Neutrophil (primary cell): ENCODE data around the gene CAMK2A.

Experiments used
- H3K27ac ChIP-seq: fragments of 200-600 bp; sonication (generic); 2 replicates; pipeline ENCODE4 v1.5.1; 2016; ENCODE audit warnings: mild to moderate bottlenecking, moderate library complexity
- H3K27me3 ChIP-seq: fragments of 200-600 bp; sonication (generic); 2 replicates; pipeline ENCODE4 v1.6.0; 2016; ENCODE audit warnings: mild to moderate bottlenecking
- H3K36me3 ChIP-seq: fragments of 200-600 bp; sonication (generic); 2 replicates; pipeline ENCODE4 v1.5.1; 2017
- H3K4me1 ChIP-seq, 2 experiments: fragments of 200-600 bp in 1 of 2; sonication (generic) in 1 of 2; 1 replicate in 1 of 2; 2 replicates in 1 of 2; pipeline versions ENCODE4 v1.5.1 to v1.6.1; 2013 to 2016; ENCODE audit warnings: low read depth in 1 of 2, low read length in 1 of 2, mild to moderate bottlenecking in 1 of 2, moderate library complexity in 1 of 2; ENCODE audit not compliant: control insufficient read depth in 1 of 2, insufficient read depth in 1 of 2
- H3K4me3 ChIP-seq, 2 experiments: fragments of 200-600 bp in 1 of 2; sonication (generic) in 1 of 2; 1 replicate in 1 of 2; 2 replicates in 1 of 2; pipeline ENCODE4 v1.5.1; 2013 to 2016; ENCODE audit warnings: low read depth in 1 of 2, low read length in 1 of 2, mild to moderate bottlenecking in 1 of 2, moderate library complexity in 1 of 2
- H3K9me3 ChIP-seq: fragments of 200-600 bp; sonication (generic); 2 replicates; pipeline ENCODE4 v1.5.1; 2016
- CTCF ChIP-seq: fragments of 200-600 bp; sonication (generic); IDR thresholded peaks from 2 replicates; pipeline ENCODE4 v1.5.1; 2016; ENCODE audit warnings: antibody characterized with exemption

Gene CAMK2A

GRCh38 chr5:150295172-150295634 lies 5.6 kb upstream of the CAMK2A start:
- H3K36me3 ChIP-seq: no peaks in the 10 kb centered on the region
- H3K4me3 ChIP-seq: no peak overlapping the region
- peaks cover 19% of the 10 kb centered on the region for H3K27me3 ChIP-seq
- no peaks in the 10 kb centered on the region for H3K4me1 ChIP-seq
- no peak for TF ChIP-seq CTCF
- H3K9me3 ChIP-seq: no peaks in the 10 kb centered on the region
- no peak overlapping the region for H3K27ac ChIP-seq

GRCh38 chr5:150294551-150295071 lies 5.0 kb upstream of the CAMK2A start:
- no peaks in the 10 kb centered on the region for H3K9me3 ChIP-seq
- no peak for TF ChIP-seq CTCF
- H3K36me3 ChIP-seq: no peaks in the 10 kb centered on the region
- H3K4me1 ChIP-seq: no peaks in the 10 kb centered on the region
- H3K27ac ChIP-seq: no peak overlapping the region
- H3K27me3 ChIP-seq: peaks cover 18% of the 10 kb centered on the region
- no peak overlapping the region for H3K4me3 ChIP-seq

- Histone ChIP-seq H3K4me1 (no peaks in the 10 kb centered on the region), H3K4me3 (no peak overlapping the region), H3K27ac (no peak overlapping the region), H3K9me3 (no peaks in the 10 kb centered on the region), H3K27me3 (peaks cover 14% of the 10 kb centered on the region), H3K36me3 (no peaks in the 10 kb centered on the region)
- TF ChIP-seq CTCF: no peak
Observed at GRCh38 chr5:150293091-150293941, 3.7 kb upstream of the CAMK2A start.

GRCh38 chr5:150291388-150292385 lies 2.1 kb upstream of the CAMK2A start:
- no peak overlapping the region for H3K4me3 ChIP-seq
- H3K4me1 ChIP-seq: no peaks in the 10 kb centered on the region
- no peak overlapping the region for H3K27ac ChIP-seq
- TF ChIP-seq CTCF: no peak
- H3K36me3 ChIP-seq: no peaks in the 10 kb centered on the region
- H3K27me3 ChIP-seq: peaks cover 14% of the 10 kb centered on the region
- no peaks in the 10 kb centered on the region for H3K9me3 ChIP-seq

GRCh38 chr5:150288791-150289190 lies 782 bp downstream of the CAMK2A start:
- Histone ChIP-seq H3K9me3 (no peaks in the 10 kb centered on the region), H3K4me3 (no peak overlapping the region), H3K27ac (no peak overlapping the region), H3K36me3 (no peaks in the 10 kb centered on the region), H3K4me1 (no peaks in the 10 kb centered on the region), H3K27me3 (peaks cover 14% of the 10 kb centered on the region)
- no peak for TF ChIP-seq CTCF
